ENCODE data around the gene ADAP1. TPM values are rescaled to one million over a fixed set of nuclear protein-coding genes. Genes with fewer than 3 reads are reported as not detected.

The ADAP1 gene
- total RNA-seq, 2 experiments from 2014 or later = 34.6 to 40.9 TPM

DNA sequence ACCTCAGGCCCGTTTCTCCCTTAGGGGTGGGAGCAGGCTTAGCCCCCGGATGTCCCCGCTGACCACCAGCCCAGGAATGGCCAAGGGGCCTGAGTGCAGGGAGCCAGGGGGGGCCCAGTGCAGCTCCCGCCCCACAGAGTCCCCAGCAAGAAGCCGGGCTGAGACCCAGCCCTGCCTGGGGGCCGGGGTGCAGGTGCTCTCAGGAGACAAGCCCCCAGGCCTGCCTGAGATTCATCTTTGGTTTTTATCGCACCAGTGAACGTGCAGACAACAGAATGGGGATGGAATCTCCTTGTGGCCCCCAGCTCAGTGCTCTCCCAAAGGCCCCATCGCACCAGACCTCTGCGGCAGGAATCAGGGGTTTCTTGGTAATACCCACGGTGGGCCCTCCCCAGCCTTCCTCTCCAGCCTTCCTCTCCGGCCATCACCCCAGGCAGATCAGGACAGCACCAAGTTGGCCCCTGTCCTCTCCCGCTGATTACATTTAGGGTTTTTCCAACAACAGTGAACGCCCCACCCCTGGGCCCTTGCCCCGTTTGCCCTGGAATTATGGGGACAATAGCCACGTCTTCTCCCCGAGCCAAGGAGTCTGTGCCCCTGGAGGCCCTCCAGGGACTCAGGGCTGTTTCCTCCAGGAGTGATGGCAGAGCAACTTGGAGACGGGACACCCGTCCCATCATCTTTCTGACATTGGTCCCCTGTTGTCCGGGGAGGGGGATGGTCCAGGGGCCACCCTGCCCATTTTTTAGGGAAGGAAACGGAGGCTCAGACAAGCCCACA is 22.4 kb downstream of the ADAP1 start:
- ATAC-seq = no peak
- H3K4me1 Mint-ChIP-seq (ENCODE audit: low read depth) = peaks cover 53% of the 10 kb centered on the region
- ChIA-PET CTCF (no interaction called here), POLR2A (interaction anchor here (2.4 kb wide), 1 partner anchor 9 kb away, joined by 6 read pairs; no protein-coding TSS in a partner anchor)
- TF ChIP-seq, protein P1, sequence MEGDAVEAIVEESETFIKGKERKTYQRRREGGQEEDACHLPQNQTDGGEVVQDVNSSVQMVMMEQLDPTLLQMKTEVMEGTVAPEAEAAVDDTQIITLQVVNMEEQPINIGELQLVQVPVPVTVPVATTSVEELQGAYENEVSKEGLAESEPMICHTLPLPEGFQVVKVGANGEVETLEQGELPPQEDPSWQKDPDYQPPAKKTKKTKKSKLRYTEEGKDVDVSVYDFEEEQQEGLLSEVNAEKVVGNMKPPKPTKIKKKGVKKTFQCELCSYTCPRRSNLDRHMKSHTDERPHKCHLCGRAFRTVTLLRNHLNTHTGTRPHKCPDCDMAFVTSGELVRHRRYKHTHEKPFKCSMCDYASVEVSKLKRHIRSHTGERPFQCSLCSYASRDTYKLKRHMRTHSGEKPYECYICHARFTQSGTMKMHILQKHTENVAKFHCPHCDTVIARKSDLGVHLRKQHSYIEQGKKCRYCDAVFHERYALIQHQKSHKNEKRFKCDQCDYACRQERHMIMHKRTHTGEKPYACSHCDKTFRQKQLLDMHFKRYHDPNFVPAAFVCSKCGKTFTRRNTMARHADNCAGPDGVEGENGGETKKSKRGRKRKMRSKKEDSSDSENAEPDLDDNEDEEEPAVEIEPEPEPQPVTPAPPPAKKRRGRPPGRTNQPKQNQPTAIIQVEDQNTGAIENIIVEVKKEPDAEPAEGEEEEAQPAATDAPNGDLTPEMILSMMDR (IDR thresholded peaks at IDR 0.05) = no peak
- H3K36me3 Mint-ChIP-seq (ENCODE audit: low read depth) = peaks cover 49% of the 10 kb centered on the region
- no peak overlapping the region for H3K27ac Mint-ChIP-seq
- intact Hi-C loops (cut with micrococcal nuclease) = no loop called here
- H3K4me3 Mint-ChIP-seq = no peak overlapping the region
- H3K9me3 Mint-ChIP-seq = peaks cover 3% of the 10 kb centered on the region
- no peak for DNase-seq
- no peaks in the 10 kb centered on the region for H3K27me3 Mint-ChIP-seq

DNA sequence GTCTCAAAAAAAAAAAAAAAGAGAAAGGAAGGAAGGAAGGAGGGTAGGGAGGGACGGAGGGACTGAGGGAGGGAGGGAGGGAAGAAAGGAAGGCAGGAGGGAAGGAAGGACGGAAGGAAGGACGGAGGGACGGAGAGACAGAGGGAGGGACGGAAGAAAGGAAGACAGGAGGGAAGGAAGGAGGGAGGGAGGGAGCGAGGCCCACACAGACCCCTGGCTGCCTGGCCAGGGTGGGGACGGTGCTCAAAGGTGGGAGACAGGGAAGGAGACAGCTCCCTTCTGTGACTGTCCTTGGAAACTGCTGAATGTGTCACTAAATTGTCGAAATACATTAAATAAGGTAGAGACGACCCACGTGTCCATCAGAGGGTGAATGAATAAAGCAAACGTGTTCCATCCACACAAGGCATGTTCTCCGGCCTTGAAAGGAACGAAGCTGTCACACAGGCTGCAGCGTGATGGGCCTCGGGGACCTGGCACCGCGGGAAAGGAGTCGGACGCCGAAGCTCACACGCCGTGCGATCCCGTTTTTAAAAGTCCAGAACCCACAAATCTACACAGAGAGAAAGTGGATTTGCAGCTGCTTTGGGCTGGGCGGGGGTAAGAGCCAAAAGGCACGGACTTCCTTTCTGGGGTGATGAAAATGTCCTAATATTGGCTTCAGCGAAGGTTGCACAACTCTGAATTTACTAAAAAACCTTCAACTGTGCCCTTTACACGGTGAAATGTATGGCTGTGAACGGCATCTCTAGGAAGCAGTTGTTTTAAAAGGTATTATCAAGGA is 23.3 kb downstream of the ADAP1 start:
- Mint-ChIP-seq H3K4me3 (no peak overlapping the region), H3K36me3 (ENCODE audit: low read depth) (peaks cover 44% of the 10 kb centered on the region), H3K9me3 (peaks cover 3% of the 10 kb centered on the region), H3K27ac (peak overlapping the region; percentile 71), H3K4me1 (ENCODE audit: low read depth) (peaks cover 50% of the 10 kb centered on the region), H3K27me3 (no peaks in the 10 kb centered on the region)
- intact Hi-C loops (cut with micrococcal nuclease) = no loop called here
- TF ChIP-seq, protein P1 (IDR thresholded peaks at IDR 0.05) = no peak
- no peak for DNase-seq
- ChIA-PET CTCF (interaction anchor here (2.1 kb wide), 1 partner anchor 22 kb away, joined by 5 read pairs; no protein-coding TSS in a partner anchor), POLR2A (interaction anchor here (2.4 kb wide), 1 partner anchor 8 kb away, joined by 6 read pairs; no protein-coding TSS in a partner anchor)
- no peak for ATAC-seq

DNA sequence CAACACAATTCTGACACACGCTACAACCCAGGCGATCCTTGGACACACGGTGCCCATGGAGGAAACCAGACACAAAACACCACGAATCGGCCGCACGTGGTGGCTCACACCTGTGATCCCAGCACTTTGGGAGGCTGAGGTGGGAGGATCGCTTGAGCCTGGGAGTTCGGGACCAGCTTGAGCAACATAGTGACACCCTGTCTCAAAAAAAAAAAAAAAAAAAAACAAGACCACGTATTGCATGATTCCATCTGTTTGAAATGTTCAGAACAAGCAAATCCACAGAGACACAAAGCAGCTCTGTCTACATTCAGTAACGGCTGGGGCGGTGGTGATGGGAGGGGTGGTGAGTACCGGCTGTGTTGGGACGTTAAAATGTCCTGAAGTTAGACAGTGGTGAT is 25.2 kb downstream of the ADAP1 start:
- peaks cover 38% of the 10 kb centered on the region for H3K36me3 Mint-ChIP-seq (ENCODE audit: low read depth)
- H3K27ac Mint-ChIP-seq = peak overlapping the region; percentile 71
- H3K27me3 Mint-ChIP-seq = no peaks in the 10 kb centered on the region
- ChIA-PET CTCF (interaction anchor here (1.0 to 2.1 kb wide), 2 partner anchors 12 to 23 kb away, joined by 5 read pairs; no protein-coding TSS in a partner anchor), POLR2A (interaction anchor here (1.5 kb wide), 1 partner anchor 8 kb away, joined by 5 read pairs; no protein-coding TSS in a partner anchor)
- H3K9me3 Mint-ChIP-seq = peaks cover 3% of the 10 kb centered on the region
- TF ChIP-seq, protein P1 (IDR thresholded peaks at IDR 0.05) = no peak
- H3K4me3 Mint-ChIP-seq = peak overlapping the region; percentile 9
- ATAC-seq (no peak), DNase-seq (no peak)
- intact Hi-C loops (cut with micrococcal nuclease) = no loop called here
- peaks cover 57% of the 10 kb centered on the region for H3K4me1 Mint-ChIP-seq (ENCODE audit: low read depth)

DNA sequence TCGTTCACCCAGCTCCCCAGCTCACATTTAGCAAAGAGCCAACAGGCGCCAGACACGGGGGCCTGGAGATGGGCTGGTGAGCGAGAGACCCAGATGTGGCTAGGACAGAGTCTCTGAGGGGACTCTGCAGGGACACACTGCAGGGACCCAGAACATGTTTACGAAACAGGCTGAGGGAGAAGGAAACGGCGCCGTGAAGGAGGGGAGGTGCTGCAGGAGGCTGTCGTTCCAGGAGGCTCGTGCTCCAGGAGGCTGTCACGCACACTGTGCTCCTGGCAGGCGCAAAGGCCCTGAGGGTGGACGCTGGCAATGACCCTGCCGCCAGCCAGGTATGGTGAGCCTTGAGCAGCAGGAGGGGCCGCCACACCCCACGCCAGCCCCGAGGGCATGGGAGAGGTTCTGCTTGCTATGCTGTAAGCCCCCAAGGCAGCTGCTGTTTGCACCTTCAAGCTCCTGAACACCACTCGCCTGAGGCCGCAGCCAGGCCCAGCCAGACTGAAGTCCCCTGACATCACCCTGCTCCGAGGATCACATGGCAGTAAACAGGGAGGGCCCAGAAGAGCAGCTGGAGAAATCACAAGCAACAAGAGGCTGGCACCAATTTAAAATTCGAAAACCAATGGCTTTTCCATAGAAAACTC is 27.3 kb downstream of the ADAP1 start:
- intact Hi-C loops (cut with micrococcal nuclease) = no loop called here
- Mint-ChIP-seq H3K27ac (peak overlapping the region; percentile 57), H3K9me3 (peaks cover 3% of the 10 kb centered on the region), H3K4me3 (no peak overlapping the region), H3K36me3 (ENCODE audit: low read depth) (peaks cover 31% of the 10 kb centered on the region), H3K27me3 (no peaks in the 10 kb centered on the region), H3K4me1 (ENCODE audit: low read depth) (peaks cover 69% of the 10 kb centered on the region)
- DNase-seq (no peak), ATAC-seq (no peak)
- ChIA-PET POLR2A (interaction anchor here (0.9 to 1.1 kb wide), 2 partner anchors 19 to 25 kb away, joined by 3 read pairs; no protein-coding TSS in a partner anchor), CTCF (interaction anchor here (0.6 to 1.1 kb wide), 2 partner anchors 11 to 66 kb away, joined by 3 read pairs; no protein-coding TSS in a partner anchor)
- TF ChIP-seq, protein P1 (IDR thresholded peaks at IDR 0.05) = no peak

Measured in activated CD8-positive, alpha-beta T cell treated with anti-CD3 and anti-CD28 coated beads for 36 hours (primary cell).